Naive thymus-derived CD8-positive, alpha-beta T cell (primary cell): Measurements from ENCODE around the gene ZNF689. TPM values are rescaled to one million over a fixed set of nuclear protein-coding genes. Genes with fewer than 3 reads are reported as not detected.

Experiments
- ATAC-seq, 2 donors: fragments of 150-1000 bp; cut with Tn5 transposase in 1 of 2; sonication (Bioruptor Pico), chemical (Tn5 transposase) in 1 of 2; 1 replicate in 1 of 2; 2 replicates in 1 of 2; pipeline ENCODE4 v1.10.0; 2021; ENCODE audit warnings: mild to moderate bottlenecking in 2 of 2, moderate library complexity in 2 of 2
- POLR2A ChIA-PET: fragments of 350-600 bp; sonication (Branson Sonifier 250); formaldehyde crosslinking; loops from one replicate; lab custom pipeline; 2021; ENCODE audit warnings: antibody characterized with exemption; lab: Charles Lee
- DNase-seq, 10 donors: peaks; one replicate each; pipeline versions ENCODE4 v3.0.0 to v3.0.0-alpha.2; 2020 to 2022
- H3K27ac Mint-ChIP-seq, 10 donors: one replicate each; pipeline ENCODE4 v1.8.0; 2020 to 2022; ENCODE audit warnings: mild to moderate bottlenecking in 10 of 10, mixed read lengths in 10 of 10, moderate library complexity in 4 of 10, inconsistent platforms in 1 of 10
- H3K27me3 Mint-ChIP-seq, 5 donors: one replicate each; pipeline ENCODE4 v1.8.0; 2021 to 2022; ENCODE audit warnings: mixed read lengths in 5 of 5
- H3K36me3 Mint-ChIP-seq, 3 donors: one replicate each; pipeline ENCODE4 v1.8.0; 2020 to 2022; ENCODE audit warnings: mixed read lengths in 3 of 3, mild to moderate bottlenecking in 2 of 3, inconsistent platforms in 1 of 3
- H3K4me1 Mint-ChIP-seq, 4 donors: one replicate each; pipeline ENCODE4 v1.8.0; 2021 to 2022; ENCODE audit warnings: mixed read lengths in 4 of 4
- H3K4me3 Mint-ChIP-seq, 10 donors: one replicate each; pipeline ENCODE4 v1.8.0; 2020 to 2022; ENCODE audit warnings: mild to moderate bottlenecking in 10 of 10, mixed read lengths in 10 of 10, moderate library complexity in 6 of 10, inconsistent platforms in 1 of 10
- H3K9me3 Mint-ChIP-seq, 9 donors: one replicate each; pipeline ENCODE4 v1.8.0; 2020 to 2022; ENCODE audit warnings: mixed read lengths in 9 of 9, mild to moderate bottlenecking in 3 of 9, inconsistent platforms in 1 of 9, moderate library complexity in 1 of 9
- polyA plus RNA-seq, 3 donors: library from polyadenylated mRNA; unstranded; fragments of 300-500 nt; fragmentation: Illumina TruSeq; gene quantifications; one replicate each; pipeline ENCODE4 v1.2.3, GENCODE V29; 2021
- total RNA-seq, 8 experiments: library from RNA in 2 of 8; stranded (reverse) in 2 of 8; gene quantifications; one replicate each; pipeline ENCODE4 v1.2.3 and lab custom pipeline; 2021 to 2026

Gene ZNF689
- total and polyA plus RNA-seq, 5 experiments from 2014 or later, result 7.7 to 13.7 (median 11.0) TPM

DNA sequence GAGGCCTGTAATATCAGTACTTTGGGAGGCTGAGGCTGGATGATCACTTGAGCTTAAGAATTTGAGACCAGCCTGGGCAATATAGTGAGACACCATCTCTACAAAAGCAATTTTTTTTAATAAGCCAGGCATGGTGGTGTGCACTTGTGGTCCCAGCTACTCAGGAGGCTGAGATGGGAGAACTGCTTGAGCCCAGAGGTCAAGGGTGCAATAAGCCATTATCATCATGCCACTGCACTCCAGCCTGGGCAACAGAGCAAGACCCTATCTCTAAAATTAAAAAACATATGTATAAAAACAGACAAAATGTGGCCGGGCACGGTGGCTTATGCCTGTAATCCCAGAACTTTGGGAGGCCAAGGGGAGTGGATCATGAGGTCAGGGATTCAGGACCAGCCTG, 21.5 kb downstream of the ZNF689 start:
- Mint-ChIP-seq H3K9me3 (no peaks in the 10 kb centered on the region), H3K4me3 (no peak overlapping the region), H3K36me3 (no peaks in the 10 kb centered on the region), H3K4me1 (peaks cover 5 to 29% (median 20%) of the 10 kb centered on the region in 4 donors), H3K27me3 (peaks cover 0 to 1% (median 0%) of the 10 kb centered on the region in 5 donors), H3K27ac (no peak overlapping the region)
- no peak for ATAC-seq
- POLR2A ChIA-PET, result interaction anchor here (0.5 to 1.6 kb wide), 4 partner anchors 16 to 309 kb away, joined by 3 to 6 read pairs (median 4); no protein-coding TSS in a partner anchor
- no peak for DNase-seq

DNA sequence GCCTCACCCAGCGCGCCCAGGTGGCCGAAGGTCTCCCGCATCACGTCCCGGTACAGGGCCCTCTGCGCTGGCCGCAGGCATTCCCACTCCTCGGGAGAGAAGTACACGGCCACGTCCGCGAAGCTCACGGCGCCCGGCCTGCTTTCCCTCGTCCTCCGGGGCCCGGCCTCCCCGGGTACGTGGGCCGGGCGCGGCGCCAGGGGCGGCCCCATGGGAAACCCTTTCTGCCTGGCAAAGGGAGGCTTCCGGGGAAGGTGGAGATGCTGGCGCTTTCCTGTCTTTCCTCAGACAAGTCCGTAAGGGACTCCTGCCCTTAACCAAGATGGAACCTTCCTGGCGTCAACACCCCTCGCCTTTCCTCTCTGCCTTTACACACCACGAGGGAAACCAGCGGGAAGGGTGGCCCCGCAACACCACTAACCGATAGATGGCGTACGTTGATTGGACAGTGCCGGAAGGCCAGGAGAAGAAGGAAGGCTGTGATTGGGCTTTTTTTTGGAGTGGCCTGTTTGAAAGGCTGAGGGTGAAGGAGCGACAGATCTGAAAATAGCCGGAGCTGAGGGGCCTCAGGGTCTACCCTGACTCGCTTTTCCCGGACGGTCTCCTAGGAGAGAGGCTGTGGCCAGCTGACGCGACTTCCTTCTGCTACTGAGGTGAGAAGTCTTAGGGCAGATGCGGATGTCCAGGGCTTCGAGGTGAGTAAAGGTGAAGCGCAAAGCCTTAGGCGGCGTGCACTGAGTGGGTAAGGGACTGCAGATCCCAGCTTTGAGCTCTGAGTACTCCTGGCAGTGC, 24.6 kb downstream of the ZNF689 start, which contains the start of gene ZNF785:
ZNF785 (minus strand) TSS at position 298 of the 792 bp plus-strand sequence; CDS start at position 212, 86 bp downstream.
- H3K27ac Mint-ChIP-seq, result peak within 1 kb of the TSS; percentile 83 to 95 (median 92)
- POLR2A ChIA-PET, result interaction anchor here (0.5 to 2.7 kb wide), 23 partner anchors 9 to 1654 kb away, joined by 3 to 38 read pairs (median 5); partner anchors contain the start of genes CD19, DCTPP1, FBRS and PRR14
- H3K4me1 Mint-ChIP-seq, result peaks cover 9 to 48% (median 28%) of the 10 kb centered on the region in 4 donors
- ATAC-seq (peak; percentile 99 to 100), DNase-seq (peak; percentile 75 to 97 (median 92))
- peaks cover 0 to 16% (median 4%) of the 10 kb centered on the region in 3 donors for H3K36me3 Mint-ChIP-seq
- H3K4me3 Mint-ChIP-seq, result peak within 1 kb of the TSS; percentile 82 to 96 (median 90)
- peaks cover 0 to 1% (median 0%) of the 10 kb centered on the region in 5 donors for H3K27me3 Mint-ChIP-seq
- H3K9me3 Mint-ChIP-seq, result no peaks in the 10 kb centered on the region

DNA sequence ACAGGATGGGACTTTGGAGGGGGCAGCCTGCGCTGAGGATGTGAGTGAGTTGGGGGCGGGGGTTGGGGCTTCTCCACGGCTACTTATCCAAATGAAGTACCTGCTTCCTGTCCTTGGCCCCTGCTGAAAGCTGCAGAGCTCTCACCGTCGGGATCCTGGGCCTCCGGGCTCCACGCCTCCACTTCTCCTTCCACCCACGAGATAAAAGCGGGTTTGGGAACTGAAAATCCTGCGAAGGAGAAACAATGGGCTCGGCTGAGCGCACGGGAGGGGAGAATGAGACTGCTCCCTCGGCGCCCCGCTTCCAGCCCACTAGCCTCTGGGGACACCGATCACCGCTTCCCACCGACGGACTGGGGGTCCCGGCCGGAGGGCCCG, 25.2 kb downstream of the ZNF689 start:
- no peak for DNase-seq
- H3K36me3 Mint-ChIP-seq, result peaks cover 0 to 16% (median 4%) of the 10 kb centered on the region in 3 donors
- H3K4me1 Mint-ChIP-seq, result peaks cover 9 to 48% (median 28%) of the 10 kb centered on the region in 4 donors
- POLR2A ChIA-PET, result interaction anchor here (0.5 to 2.7 kb wide), 11 partner anchors 13 to 167 kb away, joined by 3 to 38 read pairs (median 6); partner anchors contain the start of genes FBRS, PRR14, ZNF688 and ZNF689
- no peaks in the 10 kb centered on the region for H3K9me3 Mint-ChIP-seq
- peak overlapping the region; percentile 82 to 96 (median 90) for H3K4me3 Mint-ChIP-seq
- peak overlapping the region; percentile 61 to 92 (median 80) for H3K27ac Mint-ChIP-seq
- peaks cover 0 to 1% (median 0%) of the 10 kb centered on the region in 5 donors for H3K27me3 Mint-ChIP-seq
- ATAC-seq, result peak; percentile 12 to 23

DNA sequence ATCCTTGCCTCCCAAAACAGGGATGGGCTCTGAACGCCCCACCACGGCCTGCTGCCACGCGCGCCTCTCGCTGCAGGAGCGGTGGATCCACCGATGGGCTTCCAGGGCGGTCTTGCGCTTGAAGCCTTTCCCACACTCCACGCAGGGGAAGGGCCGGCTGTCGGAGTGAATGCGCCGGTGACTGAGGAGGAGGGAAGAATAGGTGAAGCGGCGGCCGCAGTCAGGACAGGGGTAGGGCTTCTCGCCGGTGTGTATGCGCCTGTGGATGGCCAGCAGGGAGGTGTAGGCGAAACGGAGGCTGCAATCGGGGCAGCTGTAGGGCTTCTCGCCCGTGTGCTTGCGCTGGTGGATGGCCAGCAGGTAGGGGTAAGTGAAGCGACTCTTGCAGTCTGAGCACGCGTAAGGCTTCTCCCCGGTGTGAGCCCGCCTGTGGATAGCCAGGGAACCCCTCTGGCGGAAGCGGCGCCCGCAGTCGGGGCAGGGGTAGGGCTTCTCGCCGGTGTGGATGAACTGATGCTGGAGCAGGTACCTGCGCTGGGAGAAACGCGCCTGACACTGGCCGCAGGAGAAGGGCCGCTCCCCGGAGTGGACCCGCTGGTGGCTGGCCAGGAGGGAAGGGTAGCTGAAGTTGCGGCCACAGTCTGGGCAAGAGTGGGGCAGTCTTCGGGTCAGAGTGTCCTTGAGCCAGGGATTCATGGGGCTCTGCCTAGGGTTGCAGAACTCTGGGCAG, 27.4 kb downstream of the ZNF689 start:
- peaks cover 0 to 30% (median 4%) of the 10 kb centered on the region in 3 donors for H3K36me3 Mint-ChIP-seq
- POLR2A ChIA-PET, result interaction anchor here (1.7 to 3.4 kb wide), 2 partner anchors 11 to 25 kb away, joined by 8 to 18 read pairs; partner anchors contain the start of genes ZNF688 and ZNF764
- peak overlapping the region in 1 of 10 donors; percentile 22 for H3K4me3 Mint-ChIP-seq
- peaks cover 9 to 51% (median 28%) of the 10 kb centered on the region in 4 donors for H3K4me1 Mint-ChIP-seq
- no peak for DNase-seq
- H3K27ac Mint-ChIP-seq, result no peak overlapping the region
- no peaks in the 10 kb centered on the region for H3K9me3 Mint-ChIP-seq
- no peak for ATAC-seq
- peaks cover 0 to 1% (median 0%) of the 10 kb centered on the region in 5 donors for H3K27me3 Mint-ChIP-seq

DNA sequence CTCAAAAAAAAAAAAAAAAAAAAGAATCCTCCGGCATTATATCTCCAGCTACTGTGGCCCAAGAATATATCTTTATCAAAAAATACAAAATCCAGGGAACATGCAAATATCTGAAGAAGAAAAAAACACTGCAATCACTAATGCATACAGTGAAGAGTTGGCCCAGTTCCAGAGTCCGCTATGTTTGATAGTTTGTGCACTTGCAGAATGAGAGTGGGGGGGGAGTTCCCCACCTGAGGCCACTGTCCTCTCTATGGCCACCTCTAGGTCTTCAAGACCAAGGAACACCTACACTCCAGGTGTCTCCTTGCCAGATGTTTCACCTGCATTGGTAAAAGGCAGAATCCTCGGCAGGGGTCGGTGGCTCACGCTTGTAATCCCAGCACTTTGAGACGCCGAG, 28.7 kb downstream of the ZNF689 start:
- H3K4me3 Mint-ChIP-seq, result peak overlapping the region in 1 of 10 donors; percentile 66
- H3K27me3 Mint-ChIP-seq, result peaks cover 0 to 1% (median 0%) of the 10 kb centered on the region in 5 donors
- no peak overlapping the region for H3K27ac Mint-ChIP-seq
- H3K4me1 Mint-ChIP-seq, result peaks cover 9 to 42% (median 26%) of the 10 kb centered on the region in 4 donors
- H3K36me3 Mint-ChIP-seq, result peaks cover 0 to 30% (median 4%) of the 10 kb centered on the region in 3 donors
- ATAC-seq (no peak), DNase-seq (no peak)
- POLR2A ChIA-PET, result interaction anchor here (0.6 to 3.4 kb wide), 3 partner anchors 10 to 142 kb away, joined by 3 to 18 read pairs (median 8); partner anchors contain the start of genes ZNF688 and ZNF764
- H3K9me3 Mint-ChIP-seq, result no peaks in the 10 kb centered on the region

DNA sequence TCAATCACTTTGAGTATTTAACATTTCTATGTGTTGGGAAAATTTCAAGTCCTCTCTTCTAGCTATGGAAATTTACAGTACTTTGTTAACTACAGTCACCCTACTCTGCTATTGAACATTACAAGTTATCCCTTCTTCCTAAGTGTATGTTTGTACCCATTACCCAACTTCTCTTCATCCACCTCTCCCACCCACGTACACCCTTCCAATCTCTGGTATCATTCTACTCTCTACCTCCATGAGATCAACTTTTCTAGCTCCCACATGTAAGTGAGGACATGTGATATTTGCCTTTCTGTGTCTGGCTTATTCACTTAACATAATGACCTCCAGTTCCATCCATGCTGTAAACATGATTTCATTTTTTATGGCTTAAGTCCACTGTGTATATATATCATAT, 35.5 kb downstream of the ZNF689 start:
- H3K27ac Mint-ChIP-seq, result peak overlapping the region in 2 of 10 donors; percentile 37 to 71
- H3K4me1 Mint-ChIP-seq, result peaks cover 11 to 25% (median 18%) of the 10 kb centered on the region in 4 donors
- DNase-seq (no peak), ATAC-seq (no peak)
- POLR2A ChIA-PET, result interaction anchor here (1.0 kb wide), 2 partner anchors 16 to 75 kb away, joined by 3 read pairs; no protein-coding TSS in a partner anchor
- peak overlapping the region in 2 of 10 donors; percentile 0 to 1 for H3K4me3 Mint-ChIP-seq
- no peaks in the 10 kb centered on the region for H3K27me3 Mint-ChIP-seq
- no peaks in the 10 kb centered on the region for H3K9me3 Mint-ChIP-seq
- H3K36me3 Mint-ChIP-seq, result peaks cover 0 to 13% (median 0%) of the 10 kb centered on the region in 3 donors

DNA sequence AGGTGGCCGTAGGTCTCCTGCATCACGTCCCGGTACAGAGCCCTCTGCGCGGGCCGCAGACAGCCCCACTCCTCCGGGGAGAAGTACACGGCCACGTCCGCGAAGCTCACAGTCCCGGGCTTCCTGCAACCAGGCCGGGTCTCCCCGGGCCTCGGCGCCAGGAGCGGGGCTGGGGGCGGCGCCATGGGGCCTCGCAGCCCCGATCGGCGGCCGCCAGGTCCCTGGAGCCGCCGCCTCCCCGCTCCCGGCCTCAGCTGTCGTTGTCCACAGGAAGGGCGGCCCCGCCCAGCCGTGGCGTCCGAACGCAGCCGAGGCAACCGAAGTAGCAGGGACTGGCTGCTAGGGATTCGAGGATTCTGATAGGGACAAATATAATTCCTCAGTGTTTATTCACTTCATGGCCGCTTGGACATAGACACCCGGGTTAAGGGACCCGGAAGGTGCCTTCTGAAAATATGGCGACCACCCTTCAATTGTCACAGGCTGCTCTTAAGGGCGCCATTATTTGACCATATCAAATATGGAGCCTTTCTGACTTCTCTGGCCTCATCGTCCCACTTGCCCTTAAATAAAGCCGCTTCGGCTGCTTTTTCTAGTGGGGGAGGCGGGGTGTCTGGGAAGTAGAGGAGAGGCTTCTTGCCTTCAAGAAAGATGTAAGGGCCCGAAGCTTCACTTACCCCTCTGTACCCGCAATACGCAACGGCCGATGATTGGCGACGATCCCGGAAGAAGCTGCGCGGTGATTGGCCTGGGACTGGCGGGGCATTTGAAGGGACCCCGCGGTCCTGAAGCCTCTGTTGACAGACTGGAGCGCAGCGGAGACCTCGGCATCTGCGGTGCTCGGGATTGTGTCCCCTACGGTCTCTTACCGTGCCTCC, 38.5 kb downstream of the ZNF689 start, which contains the start of gene ZNF688:
ZNF688 (minus strand) TSS at position 270 of the 878 bp plus-strand sequence; CDS start at position 185, 85 bp downstream.
- peaks cover 0 to 3% (median 0%) of the 10 kb centered on the region in 3 donors for H3K36me3 Mint-ChIP-seq

DNA sequence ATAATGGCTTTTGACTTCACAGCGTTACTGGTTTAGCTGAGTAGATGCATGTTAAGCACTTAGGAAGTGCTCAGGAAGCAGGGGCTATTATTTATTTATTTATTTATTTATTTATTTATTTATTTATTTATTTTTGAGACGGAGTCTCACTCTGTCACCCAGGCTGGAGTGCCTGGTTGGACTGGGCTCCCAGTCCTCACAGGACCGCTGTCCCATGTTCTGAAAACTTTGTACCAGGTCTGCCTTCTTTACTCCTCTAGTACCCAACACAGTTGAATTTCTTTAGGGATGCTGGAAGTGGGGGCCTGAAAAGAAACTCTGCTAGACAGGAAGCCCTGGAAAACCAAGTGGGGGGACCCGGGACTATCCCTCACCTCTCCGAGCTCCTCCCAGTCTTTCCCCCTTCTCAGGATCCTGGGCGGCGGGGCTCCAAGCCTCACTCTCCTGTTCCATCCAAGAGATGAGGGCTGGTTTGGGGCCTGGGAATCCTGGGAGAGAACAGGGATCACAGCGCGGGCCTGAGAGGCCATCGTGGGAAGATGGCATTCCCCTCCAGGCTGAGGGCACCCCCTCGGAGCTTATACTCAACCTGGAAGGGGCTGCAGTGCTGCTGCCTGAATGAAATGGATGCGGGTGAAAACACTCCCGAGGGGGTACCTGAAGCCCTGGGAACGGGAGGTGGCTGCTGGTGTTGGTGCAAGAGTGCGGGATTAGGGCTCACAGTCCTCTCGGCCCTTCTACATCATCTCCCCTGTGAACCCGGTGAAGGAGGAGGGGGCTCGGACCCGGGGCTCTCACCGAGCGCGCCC, 39.3 kb downstream of the ZNF689 start:
- Mint-ChIP-seq H3K4me3 (peak overlapping the region; percentile 82 to 93 (median 88)), H3K9me3 (no peaks in the 10 kb centered on the region), H3K36me3 (peaks cover 0 to 3% (median 0%) of the 10 kb centered on the region in 3 donors), H3K4me1 (peaks cover 17 to 57% (median 37%) of the 10 kb centered on the region in 4 donors), H3K27me3 (no peaks in the 10 kb centered on the region), H3K27ac (peak overlapping the region; percentile 93 to 99 (median 95))
- no peak for DNase-seq
- POLR2A ChIA-PET, result interaction anchor here (0.5 to 3.1 kb wide), 30 partner anchors 9 to 609 kb away, joined by 3 to 131 read pairs (median 8); partner anchors contain the start of genes DCTPP1, FBRS, ITGAL and PRR14
- no peak for ATAC-seq

More for the DNA sequence above, 38.5 kb downstream of the ZNF689 start, which contains the start of gene ZNF688:
- H3K4me3 Mint-ChIP-seq, result peak within 1 kb of the TSS; percentile 82 to 95 (median 92)
- H3K9me3 Mint-ChIP-seq, result no peaks in the 10 kb centered on the region
- peak within 1 kb of the TSS; percentile 93 to 99 (median 98) for H3K27ac Mint-ChIP-seq
- H3K4me1 Mint-ChIP-seq, result peaks cover 17 to 53% (median 34%) of the 10 kb centered on the region in 4 donors
- DNase-seq, result peak; percentile 84 to 99 (median 96)
- H3K27me3 Mint-ChIP-seq, result no peaks in the 10 kb centered on the region
- POLR2A ChIA-PET, result interaction anchor here (0.5 to 3.1 kb wide), 42 partner anchors 10 to 610 kb away, joined by 3 to 131 read pairs (median 5); partner anchors contain the start of genes ALDOA, CORO1A, DCTPP1 and FBRS
- ATAC-seq, result peak; percentile 83 to 86

DNA sequence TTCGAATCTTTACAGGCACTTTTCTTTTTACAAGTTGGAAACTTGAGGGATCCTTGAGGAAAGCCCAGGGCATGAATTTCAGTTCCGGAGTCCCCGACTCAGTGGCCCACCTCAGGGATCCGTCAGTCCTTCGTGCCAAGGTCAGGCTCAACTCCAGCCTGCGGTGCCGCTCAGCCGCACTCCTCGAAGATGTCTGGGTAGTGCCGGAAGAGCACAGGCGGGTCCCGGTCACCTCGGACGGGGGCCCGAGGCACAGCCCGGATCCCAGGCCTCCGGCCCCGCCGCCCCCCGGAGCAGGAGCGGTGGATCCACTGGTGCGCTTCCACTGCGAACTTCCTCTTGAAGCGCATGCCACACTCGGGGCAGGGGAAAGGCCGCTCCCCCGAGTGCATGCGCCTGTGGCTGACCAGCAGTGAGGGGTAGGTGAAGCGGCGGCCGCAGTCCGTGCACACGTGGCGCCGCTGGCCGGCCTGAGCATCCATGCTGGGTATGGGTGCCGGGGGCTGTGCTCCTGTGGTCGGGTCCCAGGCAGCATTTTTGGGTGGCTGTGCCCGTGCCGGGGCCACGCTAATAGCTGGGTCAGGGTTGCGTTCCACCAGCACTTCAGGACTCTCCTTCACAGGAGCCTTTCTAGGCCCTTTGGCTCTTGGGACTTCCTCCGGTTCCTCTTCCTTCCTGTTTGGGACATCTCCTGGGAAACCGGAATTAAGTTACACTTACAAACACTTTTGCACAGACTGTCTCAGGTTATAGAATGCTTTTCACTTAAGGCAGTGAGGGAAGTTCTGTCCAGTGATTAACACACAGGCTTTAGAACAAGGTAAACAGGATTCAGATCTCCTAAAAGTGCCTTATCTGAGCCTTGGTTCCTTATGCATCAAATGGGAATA, 40.2 kb downstream of the ZNF689 start:
- DNase-seq, result no peak
- Mint-ChIP-seq H3K36me3 (peaks cover 0 to 3% (median 0%) of the 10 kb centered on the region in 3 donors), H3K27me3 (no peaks in the 10 kb centered on the region), H3K4me3 (peak overlapping the region in 8 of 10 donors; percentile 6 to 91 (median 50)), H3K9me3 (no peaks in the 10 kb centered on the region), H3K4me1 (peaks cover 17 to 57% (median 37%) of the 10 kb centered on the region in 4 donors), H3K27ac (peak overlapping the region in 8 of 10 donors; percentile 44 to 100 (median 90))
- POLR2A ChIA-PET, result interaction anchor here (0.5 to 3.1 kb wide), 14 partner anchors 8 to 608 kb away, joined by 3 to 131 read pairs (median 10); partner anchors contain the start of genes DCTPP1, FBRS, PRR14 and TMEM219
- no peak for ATAC-seq
